Measurements from ENCODE around the gene CYB5RL.
"Not testable (repeated sequence)": the region's sequence is repeated elsewhere in the genome, so short reads cannot be mapped to it uniquely, and the experiment has no call there.

The CYB5RL gene

DNA sequence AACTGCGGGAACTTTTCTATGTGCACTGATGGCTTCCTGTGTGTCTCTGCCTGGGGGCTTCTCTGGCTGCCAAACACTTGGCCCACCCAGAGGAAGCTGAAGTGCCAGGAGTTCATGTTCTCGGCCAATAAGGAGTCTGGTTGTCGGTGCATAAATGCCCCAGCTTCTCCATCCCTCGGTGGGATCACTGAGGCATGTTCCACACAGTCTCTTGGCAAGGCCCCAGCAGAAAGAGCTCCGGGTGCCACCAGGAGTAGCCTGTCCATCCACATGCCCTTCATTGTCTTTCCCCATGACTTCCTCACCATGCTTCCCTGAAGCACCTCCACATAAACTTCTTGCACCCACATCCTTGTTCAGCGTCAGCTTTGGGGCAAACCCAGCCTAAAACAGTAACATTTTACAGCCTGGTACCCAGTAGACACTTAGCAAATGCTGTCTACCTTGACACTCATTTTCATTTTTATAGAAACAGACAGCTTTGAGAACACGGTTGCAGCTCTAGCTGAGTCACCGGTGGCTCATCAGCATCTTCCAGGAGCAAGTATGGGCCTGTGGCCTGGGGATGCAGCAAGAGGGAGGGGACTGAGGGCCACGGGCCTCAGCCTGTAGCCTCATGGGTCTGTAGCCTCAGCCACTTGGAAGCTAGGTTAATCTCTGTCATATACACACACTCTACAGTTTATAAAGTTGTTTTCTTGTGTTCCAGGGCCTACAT is 32.2 kb downstream of the CYB5RL start:
- Histone ChIP-seq H3K36me3 (no peaks in the 10 kb centered on the region), H3K27me3 (ENCODE audit: insufficient read depth, low read depth, severe bottlenecking) (no peaks in the 10 kb centered on the region), H3K27ac (no peak overlapping the region), H3K9me3 (ENCODE audit: severe bottlenecking) (no peaks in the 10 kb centered on the region), H3K4me3 (ENCODE audit: low read depth, low read length) (no peak overlapping the region)
- DNase-seq: no peak
- TF ChIP-seq, protein P1, sequence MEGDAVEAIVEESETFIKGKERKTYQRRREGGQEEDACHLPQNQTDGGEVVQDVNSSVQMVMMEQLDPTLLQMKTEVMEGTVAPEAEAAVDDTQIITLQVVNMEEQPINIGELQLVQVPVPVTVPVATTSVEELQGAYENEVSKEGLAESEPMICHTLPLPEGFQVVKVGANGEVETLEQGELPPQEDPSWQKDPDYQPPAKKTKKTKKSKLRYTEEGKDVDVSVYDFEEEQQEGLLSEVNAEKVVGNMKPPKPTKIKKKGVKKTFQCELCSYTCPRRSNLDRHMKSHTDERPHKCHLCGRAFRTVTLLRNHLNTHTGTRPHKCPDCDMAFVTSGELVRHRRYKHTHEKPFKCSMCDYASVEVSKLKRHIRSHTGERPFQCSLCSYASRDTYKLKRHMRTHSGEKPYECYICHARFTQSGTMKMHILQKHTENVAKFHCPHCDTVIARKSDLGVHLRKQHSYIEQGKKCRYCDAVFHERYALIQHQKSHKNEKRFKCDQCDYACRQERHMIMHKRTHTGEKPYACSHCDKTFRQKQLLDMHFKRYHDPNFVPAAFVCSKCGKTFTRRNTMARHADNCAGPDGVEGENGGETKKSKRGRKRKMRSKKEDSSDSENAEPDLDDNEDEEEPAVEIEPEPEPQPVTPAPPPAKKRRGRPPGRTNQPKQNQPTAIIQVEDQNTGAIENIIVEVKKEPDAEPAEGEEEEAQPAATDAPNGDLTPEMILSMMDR (IDR thresholded peaks at IDR 0.05; ENCODE audit: low read depth, low read length): no peak

DNA sequence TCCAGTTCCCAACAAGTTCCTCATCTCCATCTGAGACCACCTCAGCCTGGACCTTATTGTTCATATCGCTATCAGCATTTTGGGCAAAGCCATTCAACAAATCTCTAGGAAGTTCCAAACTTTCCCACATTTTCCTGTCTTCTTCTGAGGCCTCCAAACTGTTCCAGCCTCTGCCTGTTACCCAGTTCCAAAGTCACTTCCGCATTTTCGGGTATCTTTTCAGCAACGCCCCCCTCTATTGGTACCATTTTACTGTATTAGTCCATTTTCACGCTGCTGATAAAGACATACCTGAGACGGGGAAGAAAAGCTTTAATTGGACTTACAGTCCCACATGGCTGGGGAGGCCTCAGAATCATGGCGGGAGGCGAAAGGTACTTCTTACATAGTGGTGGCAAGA is 33.5 kb downstream of the CYB5RL start:
- H3K27ac ChIP-seq; H3K4me3 ChIP-seq (ENCODE audit: low read depth, low read length); H3K9me3 ChIP-seq (ENCODE audit: severe bottlenecking); H3K27me3 ChIP-seq (ENCODE audit: insufficient read depth, low read depth, severe bottlenecking); DNase-seq; H3K36me3 ChIP-seq: not testable (repeated sequence)

- Histone ChIP-seq H3K27me3 (ENCODE audit: insufficient read depth, low read depth, severe bottlenecking) (no peaks in the 10 kb centered on the region), H3K9me3 (ENCODE audit: severe bottlenecking) (no peaks in the 10 kb centered on the region), H3K27ac (no peak overlapping the region), H3K36me3 (no peaks in the 10 kb centered on the region), H3K4me3 (ENCODE audit: low read depth, low read length) (no peak overlapping the region)
- TF ChIP-seq, protein P1 (IDR thresholded peaks at IDR 0.05; ENCODE audit: low read depth, low read length): no peak
- no peak for DNase-seq
Observed at GRCh38 chr1:54165146-54165545, 34.7 kb downstream of the CYB5RL start.

DNA sequence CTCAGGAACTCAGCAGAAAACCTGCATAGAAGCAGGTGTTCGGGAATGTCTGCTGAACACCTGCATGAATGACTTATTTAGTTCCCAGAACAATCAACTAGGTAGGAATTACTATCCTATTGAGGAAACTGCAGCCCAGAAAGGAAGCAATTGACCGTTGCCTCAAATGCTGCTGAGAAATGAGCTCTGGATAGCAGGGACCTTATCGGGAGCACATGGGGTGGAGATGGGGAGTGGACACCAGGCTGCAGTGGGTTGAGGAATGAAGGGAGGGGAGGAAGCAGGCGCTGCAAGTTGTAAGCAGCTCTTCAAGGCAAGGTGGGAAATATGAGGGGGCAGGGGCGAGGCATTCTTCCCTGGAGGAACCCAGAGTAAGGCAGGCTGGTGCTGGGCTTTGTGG is 36.3 kb downstream of the CYB5RL start:
- no peaks in the 10 kb centered on the region for H3K36me3 ChIP-seq
- H3K27me3 ChIP-seq (ENCODE audit: insufficient read depth, low read depth, severe bottlenecking): no peaks in the 10 kb centered on the region
- TF ChIP-seq, protein P1 (IDR thresholded peaks at IDR 0.05; ENCODE audit: low read depth, low read length): no peak
- no peak overlapping the region for H3K4me3 ChIP-seq (ENCODE audit: low read depth, low read length)
- no peak for DNase-seq
- no peak overlapping the region for H3K27ac ChIP-seq
- H3K9me3 ChIP-seq (ENCODE audit: severe bottlenecking): no peaks in the 10 kb centered on the region

GRCh38 chr1:54163051-54163450 is 36.8 kb downstream of the CYB5RL start:
- H3K27ac ChIP-seq: no peak overlapping the region
- H3K9me3 ChIP-seq (ENCODE audit: severe bottlenecking): no peaks in the 10 kb centered on the region
- no peaks in the 10 kb centered on the region for H3K36me3 ChIP-seq
- TF ChIP-seq, protein P1 (IDR thresholded peaks at IDR 0.05; ENCODE audit: low read depth, low read length): no peak
- H3K27me3 ChIP-seq (ENCODE audit: insufficient read depth, low read depth, severe bottlenecking): no peaks in the 10 kb centered on the region
- DNase-seq: no peak
- H3K4me3 ChIP-seq (ENCODE audit: low read depth, low read length): no peak overlapping the region

- Histone ChIP-seq H3K36me3 (no peaks in the 10 kb centered on the region), H3K27ac (no peak overlapping the region), H3K9me3 (ENCODE audit: severe bottlenecking) (no peaks in the 10 kb centered on the region), H3K27me3 (ENCODE audit: insufficient read depth, low read depth, severe bottlenecking) (no peaks in the 10 kb centered on the region), H3K4me3 (ENCODE audit: low read depth, low read length) (no peak overlapping the region)
- TF ChIP-seq, protein P1 (IDR thresholded peaks at IDR 0.05; ENCODE audit: low read depth, low read length): no peak
- DNase-seq: no peak
Observed at GRCh38 chr1:54161495-54162168, 38.2 kb downstream of the CYB5RL start.
